Endodermal cell (in vitro differentiated cells): ENCODE measurements around the gene PMM2. TPM values are rescaled to one million over a fixed set of nuclear protein-coding genes. Genes with fewer than 3 reads are reported as not detected.

ENCODE experiments used
- DNase-seq: peaks from one replicate; pipeline ENCODE4 v3.0.0-alpha.2; 2017
- H3K27ac ChIP-seq: 2 replicates; pipeline ENCODE4 v1.5.1; 2013; ENCODE audit warnings: mild to moderate bottlenecking, low read depth, low read length, moderate library complexity
- H3K27me3 ChIP-seq: 2 replicates; pipeline ENCODE4 v1.6.1; 2013; ENCODE audit warnings: mild to moderate bottlenecking, low read length, moderate library complexity; ENCODE audit not compliant: insufficient read depth, control insufficient read depth, poor library complexity, severe bottlenecking
- H3K36me3 ChIP-seq: 2 replicates; pipeline ENCODE4 v1.7.0; 2013; ENCODE audit warnings: mild to moderate bottlenecking, low read length, moderate library complexity; ENCODE audit not compliant: control insufficient read depth, insufficient read depth
- H3K4me1 ChIP-seq: one replicate; pipeline ENCODE4 v1.7.0; 2013; ENCODE audit warnings: low read length; ENCODE audit not compliant: control insufficient read depth, insufficient read depth
- H3K4me3 ChIP-seq: 2 replicates; pipeline ENCODE4 v1.5.1; 2013; ENCODE audit warnings: mild to moderate bottlenecking, low read length, moderate library complexity
- H3K9ac ChIP-seq: 2 replicates; pipeline ENCODE4 v1.6.1; 2013; ENCODE audit warnings: mild to moderate bottlenecking, low read length, moderate library complexity; ENCODE audit not compliant: poor library complexity, severe bottlenecking; ENCODE audit errors: extremely low read depth
- H3K9me3 ChIP-seq: 2 replicates; pipeline ENCODE4 v1.6.1; 2013; ENCODE audit warnings: mild to moderate bottlenecking, low read length, moderate library complexity; ENCODE audit not compliant: control insufficient read depth
- H3K27ac Mint-ChIP-seq: 2 replicates; pipeline ENCODE4 v1.8.0; 2020; ENCODE audit warnings: mixed read lengths
- H3K27me3 Mint-ChIP-seq: 2 replicates; pipeline ENCODE4 v1.8.0; 2021; ENCODE audit warnings: mild to moderate bottlenecking, mixed read lengths; ENCODE audit not compliant: insufficient read depth
- H3K36me3 Mint-ChIP-seq: 2 replicates; pipeline ENCODE4 v1.8.0; 2020; ENCODE audit warnings: low read depth, mixed read lengths
- H3K4me1 Mint-ChIP-seq: 2 replicates; pipeline ENCODE4 v1.8.0; 2020; ENCODE audit warnings: mixed read lengths
- H3K4me3 Mint-ChIP-seq: 2 replicates; pipeline ENCODE4 v1.8.0; 2020; ENCODE audit warnings: mild to moderate bottlenecking, moderate library complexity, mixed read lengths
- H3K9me3 Mint-ChIP-seq: 2 replicates; pipeline ENCODE4 v1.8.0; 2020; ENCODE audit warnings: mild to moderate bottlenecking, mixed read lengths
- CTCF ChIP-seq: fragments of 200-600 bp; sonication (generic); conservative IDR thresholded peaks from 2 replicates; pipeline ENCODE4 v1.5.0; 2021; ENCODE audit warnings: antibody characterized with exemption, mild to moderate bottlenecking
- WGBS, 2 experiments: methylation state at CpG; one replicate each; pipeline versions ENCODE4 v1.1.5 to v1.1.7; 2013; ENCODE audit warnings: missing lambda C conversion rate in 2 of 2, mixed read lengths in 1 of 2; ENCODE audit not compliant: insufficient coverage in 1 of 2, insufficient read length in 1 of 2; 5-methylcytosine and 5-hydroxymethylcytosine counted together
- total RNA-seq, 2 donors: library from RNA; stranded (reverse); fragmentation: NEBNext Ultra II Directional in 1 of 2; extraction: Animal tissue kit (Norgen Biotek cat#: 25700) in 1 of 2; gene quantifications; 2 replicates in 1 of 2; 3 replicates in 1 of 2; pipeline ENCODE4 v1.2.1, GENCODE V29; 2021

PMM2 gene
- total RNA-seq, 2 donors from 2014 or later = 47.6 to 48.2 TPM

- peaks cover 92% of the 10 kb centered on the region for H3K36me3 ChIP-seq
- H3K4me3 ChIP-seq = no peak overlapping the region
- Mint-ChIP-seq H3K9me3 (no peaks in the 10 kb centered on the region), H3K27me3 (no peaks in the 10 kb centered on the region), H3K4me3 (no peak overlapping the region), H3K4me1 (no peaks in the 10 kb centered on the region), H3K27ac (no peak overlapping the region), H3K36me3 (peaks cover 78% of the 10 kb centered on the region)
- H3K9ac ChIP-seq = no peak overlapping the region
- H3K4me1 ChIP-seq = no peaks in the 10 kb centered on the region
- H3K27me3 ChIP-seq = no peaks in the 10 kb centered on the region
- TF ChIP-seq CTCF = no peak
- H3K9me3 ChIP-seq = no peaks in the 10 kb centered on the region
- peak overlapping the region; percentile 69 for H3K27ac ChIP-seq
- no peak for DNase-seq
- WGBS, 2 experiments = 90 to 97% methylated on average over 5 to 14 of the region's 14 CpGs
These were observed 96.5 kb downstream of the PMM2 start for GRCh38 chr16:8893976-8894690.

GRCh38 chr16:8894736-8895334 lies 97.2 kb downstream of the PMM2 start:
- Histone ChIP-seq H3K27ac (no peak overlapping the region), H3K36me3 (peaks cover 96% of the 10 kb centered on the region), H3K4me3 (no peak overlapping the region), H3K4me1 (no peaks in the 10 kb centered on the region), H3K27me3 (no peaks in the 10 kb centered on the region), H3K9me3 (no peaks in the 10 kb centered on the region), H3K9ac (no peak overlapping the region)
- TF ChIP-seq CTCF = no peak
- Mint-ChIP-seq H3K27ac (no peak overlapping the region), H3K36me3 (peaks cover 85% of the 10 kb centered on the region), H3K4me1 (no peaks in the 10 kb centered on the region), H3K4me3 (no peak overlapping the region), H3K9me3 (no peaks in the 10 kb centered on the region), H3K27me3 (no peaks in the 10 kb centered on the region)
- 94 to 97% methylated on average over 19 to 21 of the region's 21 CpGs for WGBS, 2 experiments
- no peak for DNase-seq

- H3K27me3 ChIP-seq = no peaks in the 10 kb centered on the region
- DNase-seq = no peak
- no peak overlapping the region for H3K27ac Mint-ChIP-seq
- no peaks in the 10 kb centered on the region for H3K9me3 ChIP-seq
- H3K36me3 Mint-ChIP-seq = peaks cover 88% of the 10 kb centered on the region
- H3K36me3 ChIP-seq = peaks cover 93% of the 10 kb centered on the region
- H3K27me3 Mint-ChIP-seq = no peaks in the 10 kb centered on the region
- H3K9ac ChIP-seq = no peak overlapping the region
- 94 to 100% methylated on average over 3 of the region's 3 CpGs for WGBS, 2 experiments
- no peak overlapping the region for H3K4me3 Mint-ChIP-seq
- H3K4me1 ChIP-seq = no peaks in the 10 kb centered on the region
- H3K4me1 Mint-ChIP-seq = no peaks in the 10 kb centered on the region
- H3K9me3 Mint-ChIP-seq = no peaks in the 10 kb centered on the region
- no peak overlapping the region for H3K4me3 ChIP-seq
- no peak overlapping the region for H3K27ac ChIP-seq
- TF ChIP-seq CTCF = no peak
These were observed 101.2 kb downstream of the PMM2 start for GRCh38 chr16:8898660-8899318.

Other genes with a start within 250 kb of the PMM2 start
- gene TMEM114, start 207.3 kb upstream of the PMM2 start, total RNA-seq = under 1 TPM in 1 of 2 donors, not detected in 1; 0.40 TPM
- gene METTL22, start 176.1 kb upstream of the PMM2 start, total RNA-seq = 10 to 100 TPM; 55.1 to 70.5 TPM
- 10 to 100 TPM in 1 of 2 donors, 1 to 10 TPM in 1; 9.7 to 13.6 TPM for gene ABAT, start 123.2 kb upstream of the PMM2 start, total RNA-seq
- gene TMEM186, start 200 bp upstream of the PMM2 start, total RNA-seq = 10 to 100 TPM; 10.9 to 14.0 TPM
- 100 to 1,000 TPM; 233 to 275 TPM for gene CARHSP1, start 71.2 kb downstream of the PMM2 start, total RNA-seq
- not detected for gene LITAFD, start 84.5 kb downstream of the PMM2 start, total RNA-seq
- gene USP7, start 166.1 kb downstream of the PMM2 start, total RNA-seq = 100 to 1,000 TPM; 114 to 140 TPM